Measurements from ENCODE around the gene VWA8.
"Not testable (repeated sequence)": the region's sequence is repeated elsewhere in the genome, so short reads cannot be mapped to it uniquely, and the experiment has no call there.

Gene VWA8

GRCh38 chr13:41637586-41637985 lies 323.3 kb downstream of the VWA8 start:
- Histone ChIP-seq H3K27ac (ENCODE audit: extremely low read depth, low read depth, low read length) (no peak overlapping the region), H3K4me3 (ENCODE audit: low read depth, low read length) (no peak overlapping the region), H3K9me3 (ENCODE audit: control insufficient read depth, insufficient read depth, low read depth, low read length) (no peaks in the 10 kb centered on the region), H3K4me1 (ENCODE audit: control insufficient read depth, insufficient read depth, low read length) (peaks cover 11% of the 10 kb centered on the region), H3K36me3 (ENCODE audit: control insufficient read depth in 2 of 2, insufficient read depth in 1 of 2, low read length in 2 of 2) (no peaks in the 10 kb centered on the region)
- ChIA-PET CTCF (no interaction called here), POLR2A (no interaction called here)
- TF ChIP-seq ZBTB1 (tag by site-specific recombination; IDR thresholded peaks at IDR 0.05) (no peak), ZNF654 (tag by site-specific recombination; IDR thresholded peaks at IDR 0.05; ENCODE audit: low read depth) (no peak), ZNF660 (tag by site-specific recombination; IDR thresholded peaks at IDR 0.05) (no peak), KLF9 (tag by site-specific recombination; IDR thresholded peaks at IDR 0.05; ENCODE audit: low read depth) (no peak), ZBTB8A (tag by site-specific recombination; IDR thresholded peaks at IDR 0.05) (no peak), ZNF416 (tag by site-specific recombination; IDR thresholded peaks at IDR 0.05) (no peak), ZNF843 (tag by site-specific recombination; IDR thresholded peaks at IDR 0.05) (no peak), ZNF677 (tag by site-specific recombination; IDR thresholded peaks at IDR 0.05) (no peak), ZNF792 (tag by site-specific recombination; IDR thresholded peaks at IDR 0.05) (no peak), PRDM4 (tag by site-specific recombination; IDR thresholded peaks at IDR 0.05) (no peak), ZNF114 (tag by site-specific recombination; IDR thresholded peaks at IDR 0.05) (no peak), ZBTB17 (tag by site-specific recombination; IDR thresholded peaks at IDR 0.05) (no peak), ZNF23 (tag by site-specific recombination; IDR thresholded peaks at IDR 0.05; ENCODE audit: borderline replicate concordance) (no peak), SETDB1 (IDR thresholded peaks at IDR 0.05; ENCODE audit: insufficient read length, low read length) (no peak), ZNF366 (tag by site-specific recombination; conservative IDR thresholded peaks at IDR 0.05) (no peak), KLF17 (tag by site-specific recombination; IDR thresholded peaks at IDR 0.05) (no peak), ZNF302 (tag by site-specific recombination; IDR thresholded peaks at IDR 0.05; ENCODE audit: low read depth) (no peak), ZNF830 (tag by site-specific recombination; IDR thresholded peaks at IDR 0.05; ENCODE audit: low read depth) (no peak), ZNF692 (tag by site-specific recombination; IDR thresholded peaks at IDR 0.05) (no peak)

- H3K4me3 ChIP-seq (ENCODE audit: low read depth, low read length); POLR2A ChIA-PET; H3K9me3 ChIP-seq (ENCODE audit: control insufficient read depth, insufficient read depth, low read depth, low read length); H3K27ac ChIP-seq (ENCODE audit: extremely low read depth, low read depth, low read length); CTCF ChIA-PET; H3K36me3 ChIP-seq (ENCODE audit: control insufficient read depth in 2 of 2, insufficient read depth in 1 of 2, low read length in 2 of 2): not testable (repeated sequence)
- TF ChIP-seq ZNF146 (tag by site-specific recombination; IDR thresholded peaks at IDR 0.05), result peak; percentile 92
- peaks cover 11% of the 10 kb centered on the region for H3K4me1 ChIP-seq (ENCODE audit: control insufficient read depth, insufficient read depth, low read length)
Measured at GRCh38 chr13:41637032-41637431, 323.9 kb downstream of the VWA8 start.

- H3K4me3 ChIP-seq (ENCODE audit: low read depth, low read length); POLR2A ChIA-PET; CTCF ChIA-PET; H3K9me3 ChIP-seq (ENCODE audit: control insufficient read depth, insufficient read depth, low read depth, low read length); H3K27ac ChIP-seq (ENCODE audit: extremely low read depth, low read depth, low read length); H3K36me3 ChIP-seq (ENCODE audit: control insufficient read depth in 2 of 2, insufficient read depth in 1 of 2, low read length in 2 of 2): not testable (repeated sequence)
- TF ChIP-seq SCRT2 (tag by site-specific recombination; IDR thresholded peaks at IDR 0.05) (peak; percentile 88), SCRT1 (tag by site-specific recombination; IDR thresholded peaks at IDR 0.05; ENCODE audit: borderline replicate concordance) (peak; percentile 78)
- H3K4me1 ChIP-seq (ENCODE audit: control insufficient read depth, insufficient read depth, low read length), result peaks cover 11% of the 10 kb centered on the region
Measured at GRCh38 chr13:41636590-41636989, 324.3 kb downstream of the VWA8 start.
